A549 (cell line): ENCODE results near the gene MTHFR. TPM values are rescaled to one million over a fixed set of nuclear protein-coding genes. Genes with fewer than 3 reads are reported as not detected.
"Not testable (repeated sequence)": the region's sequence is repeated elsewhere in the genome, so short reads cannot be mapped to it uniquely, and the experiment has no call there.

ENCODE experiments used
- ATAC-seq, 2 experiments: fragments of 200-7000 bp in 1 of 2; fragments of >200 bp in 1 of 2; cut with Nextera tagmentation in 1 of 2; cut with Tn5 transposase in 1 of 2; 3 replicates each; pipeline versions ENCODE4 v1.8.0 to v1.9.1; 2018 to 2020; ENCODE audit warnings: mild to moderate bottlenecking in 1 of 2, moderate library complexity in 1 of 2
- CTCF ChIA-PET: fragments of 300-600 bp; sonication (Branson Sonifier 250); formaldehyde crosslinking; extraction: SDS; loops from one replicate; lab custom pipeline; 2021; ENCODE audit warnings: antibody characterized with exemption, inconsistent platforms; lab: Yijun Ruan, JAX
- POLR2A ChIA-PET: fragments of 350-600 bp; formaldehyde crosslinking; extraction: SDS; loops from one replicate; lab custom pipeline; 2021; ENCODE audit warnings: antibody characterized with exemption, inconsistent platforms; lab: Yijun Ruan, JAX
- DNase-seq, 2 experiments: peaks; one replicate each; pipeline versions ENCODE4 v3.0.0 to v3.0.0-alpha.2; 2011 to 2016; ENCODE audit warnings: low read depth in 1 of 2, low spot score in 1 of 2
- FAIRE-seq: peaks from 2 replicates; lab custom pipeline; 2011; peaks lifted over from hg19 to GRCh38; lab: Jason Lieb, UNC
- H3K27ac ChIP-seq, 2 experiments: fragments of >200 bp; sonication (Bioruptor Twin); formaldehyde crosslinking; 3 replicates each; pipeline ENCODE4 v1.5.1; 2016 to 2017
- H3K4me1 ChIP-seq: fragments of >200 bp; sonication (Bioruptor Twin); formaldehyde crosslinking; 3 replicates; pipeline ENCODE4 v1.6.1; 2016
- H3K4me2 ChIP-seq: fragments of >200 bp; sonication (Bioruptor Twin); formaldehyde crosslinking; 3 replicates; pipeline ENCODE4 v1.6.1; 2016
- H3K4me3 ChIP-seq: fragments of >200 bp; sonication (Bioruptor Twin); formaldehyde crosslinking; 3 replicates; pipeline ENCODE4 v1.5.1; 2016
- H3K9me3 ChIP-seq: fragments of >200 bp; sonication (Bioruptor Twin); formaldehyde crosslinking; 3 replicates; pipeline ENCODE4 v1.6.1; 2016
- ATOH8 ChIP-seq: fragments of 250-450 bp; sonication (Bioruptor Pico); IDR thresholded peaks from 2 replicates; pipeline ENCODE4 v1.5.0; 2020; ENCODE audit warnings: low read depth, mild to moderate bottlenecking, moderate library complexity
- BCL3 ChIP-seq: fragments of >200 bp; sonication (Bioruptor Twin); formaldehyde crosslinking; IDR thresholded peaks from 3 replicates; pipeline ENCODE4 v1.6.1; 2016
- BHLHE40 ChIP-seq: IDR thresholded peaks from 2 replicates; pipeline ENCODE4 v1.6.1; 2012; ENCODE audit warnings: low read depth, low read length, inconsistent platforms
- CBX2 ChIP-seq: fragments of 200-600 bp; sonication (generic); IDR thresholded peaks from 2 replicates; pipeline ENCODE4 v1.6.1; 2016; ENCODE audit warnings: low read depth, mild to moderate bottlenecking, borderline replicate concordance
- CBX8 ChIP-seq: fragments of 200-600 bp; sonication (generic); IDR thresholded peaks from 2 replicates; pipeline ENCODE4 v1.6.1; 2016
- CEBPB ChIP-seq, 2 experiments: fragments of >200 bp in 1 of 2; sonication (Bioruptor Twin) in 1 of 2; formaldehyde crosslinking in 1 of 2; IDR thresholded peaks; 2 replicates each; pipeline ENCODE4 v1.6.1; 2012 to 2016
- CHD2 ChIP-seq: fragments of 150-350 bp; IDR thresholded peaks from 2 replicates; pipeline ENCODE4 v1.6.1; 2014; ENCODE audit warnings: low read length; ENCODE audit not compliant: partially characterized antibody
- E2F6 ChIP-seq: IDR thresholded peaks from 2 replicates; pipeline ENCODE4 v1.6.1; 2012; ENCODE audit warnings: low read depth, borderline replicate concordance
- EHF ChIP-seq: fragments of 250-450 bp; sonication (Bioruptor Pico); IDR thresholded peaks from 2 replicates; pipeline ENCODE4 v1.5.0; 2020; ENCODE audit warnings: mild to moderate bottlenecking
- ELK1 ChIP-seq: fragments of 150-350 bp; IDR thresholded peaks from 2 replicates; pipeline ENCODE4 v1.6.1; 2014; ENCODE audit warnings: low read depth, mild to moderate bottlenecking, low read length
- ESRRA ChIP-seq: fragments of 150-350 bp; IDR thresholded peaks from 2 replicates; pipeline ENCODE4 v1.6.1; 2014; ENCODE audit warnings: mild to moderate bottlenecking, low read length, borderline replicate concordance
- HDAC2 ChIP-seq: fragments of 200-600 bp; sonication (generic); IDR thresholded peaks from 2 replicates; pipeline ENCODE4 v1.6.1; 2016
- HES2 ChIP-seq: fragments of >200 bp; sonication (Bioruptor Twin); formaldehyde crosslinking; IDR thresholded peaks from 2 replicates; pipeline ENCODE4 v1.6.1; 2016
- HOXB5 ChIP-seq: fragments of 250-450 bp; sonication (Bioruptor Pico); IDR thresholded peaks from 2 replicates; pipeline ENCODE4 v1.5.0; 2020; ENCODE audit warnings: mild to moderate bottlenecking, moderate library complexity
- KDM1A ChIP-seq: fragments of 200-600 bp; sonication (generic); IDR thresholded peaks from 2 replicates; pipeline ENCODE4 v1.6.1; 2016; ENCODE audit warnings: low read depth, mild to moderate bottlenecking
- KDM5A ChIP-seq: fragments of 200-600 bp; sonication (generic); IDR thresholded peaks from 2 replicates; pipeline ENCODE4 v1.6.1; 2016; ENCODE audit warnings: antibody characterized with exemption, mild to moderate bottlenecking
- NPAS2 ChIP-seq: fragments of 250-450 bp; sonication (Bioruptor Pico); IDR thresholded peaks from 2 replicates; pipeline ENCODE4 v1.8.0; 2022; ENCODE audit warnings: mild to moderate bottlenecking, moderate library complexity, borderline replicate concordance
- PHF8 ChIP-seq: fragments of 200-600 bp; sonication (generic); IDR thresholded peaks from 2 replicates; pipeline ENCODE4 v1.6.1; 2016; ENCODE audit warnings: low read depth, mild to moderate bottlenecking, antibody characterized with exemption, moderate library complexity, borderline replicate concordance
- RAD21 ChIP-seq, 2 experiments: fragments of >200 bp in 1 of 2; sonication (Bioruptor Twin) in 1 of 2; formaldehyde crosslinking in 1 of 2; IDR thresholded peaks in 1 of 2; conservative IDR thresholded peaks in 1 of 2; 2 replicates in 1 of 2; 3 replicates in 1 of 2; pipeline ENCODE4 v1.6.1; 2012 to 2018; ENCODE audit warnings: inconsistent platforms in 1 of 2
- RARB ChIP-seq: fragments of 250-450 bp; sonication (Bioruptor Pico); IDR thresholded peaks from 2 replicates; pipeline ENCODE4 v1.8.0; 2021; ENCODE audit warnings: mild to moderate bottlenecking, moderate library complexity
- RCOR1 ChIP-seq: fragments of 150-350 bp; IDR thresholded peaks from 2 replicates; pipeline ENCODE4 v1.6.1; 2014; ENCODE audit warnings: antibody characterized with exemption, low read length, low read depth
- RFX5 ChIP-seq: fragments of 450-650 bp; IDR thresholded peaks from 2 replicates; pipeline ENCODE4 v1.7.1; 2014; ENCODE audit warnings: antibody characterized with exemption, mild to moderate bottlenecking, moderate library complexity
- ZSCAN20 ChIP-seq: fragments of 250-450 bp; sonication (Bioruptor Pico); IDR thresholded peaks from 2 replicates; pipeline ENCODE4 v1.8.0; 2022; ENCODE audit warnings: mild to moderate bottlenecking, moderate library complexity
- WGBS: methylation state at CpG from one replicate; pipeline ENCODE4 v1.1.6; 2017; ENCODE audit errors: missing lambda C conversion rate; 5-methylcytosine and 5-hydroxymethylcytosine counted together
- polyA plus RNA-seq, 4 experiments: library from polyadenylated mRNA; depleted of rRNA in 3 of 4; stranded (reverse); fragments of >200 nt; fragmentation: RNase III in 1 of 4; extraction: RNeasy Plus Mini Kit Qiagen cat#74134 plus additional on column Dnase treatment in 1 of 4; gene quantifications; 2 replicates in 3 of 4; 3 replicates in 1 of 4; pipeline ENCODE4 v1.2.3, GENCODE V29; 2011 to 2017

The MTHFR gene
- polyA plus RNA-seq, 2 of the 4 experiments (the other 2 are of a cell fraction) = 4.5 to 5.2 TPM

- DNase-seq (peak in 1 of 2 experiments; percentile 21), FAIRE-seq (no peak), ATAC-seq (peak; percentile 70 to 73)
- no peaks in the 10 kb centered on the region for H3K9me3 ChIP-seq
- TF ChIP-seq EHF (CRISPR knock-in tag) (no peak), PHF8 (peak; percentile 49; the same call in 1 of the 2 replicates), KDM1A (no peak), BHLHE40 (no peak), ELK1 (no peak), RARB (CRISPR knock-in tag) (no peak), KDM5A (peak; percentile 65), CHD2 (no peak)
- ChIA-PET POLR2A (interaction anchor here (0.8 to 2.8 kb wide), 7 partner anchors 15 to 212 kb away, joined by 3 to 23 read pairs (median 4); no protein-coding TSS in a partner anchor), CTCF (interaction anchor here (1.2 to 1.7 kb wide), 3 partner anchors 22 to 33 kb away, joined by 3 to 4 read pairs (median 3); no protein-coding TSS in a partner anchor)
- peak overlapping the region; percentile 86 for H3K4me2 ChIP-seq
- peak overlapping the region; percentile 91 to 95 for H3K27ac ChIP-seq
- 3% methylated on average over 5 of the region's 20 CpGs for WGBS
- H3K4me1 ChIP-seq = peaks cover 26% of the 10 kb centered on the region
- H3K4me3 ChIP-seq = peak overlapping the region; percentile 59
Observed at GRCh38 chr1:11806307-11806936, 658 bp upstream of the MTHFR start.

- DNase-seq (no peak), ATAC-seq (peak in 1 of 2 experiments; percentile 3; a peak in 2 of 6 replicates), FAIRE-seq (no peak)
- H3K27ac ChIP-seq = peak overlapping the region; percentile 91 to 95
- no peak for TF ChIP-seq ATOH8 (CRISPR knock-in tag)
- TF ChIP-seq E2F6 = no peak
- TF ChIP-seq CBX2 = no peak
- TF ChIP-seq CBX8 = no peak
- no peak for TF ChIP-seq RCOR1
- TF ChIP-seq RFX5 = no peak
- no peak for TF ChIP-seq HDAC2
- no peak for TF ChIP-seq BCL3
- no peak for TF ChIP-seq HES2
- TF ChIP-seq EHF (CRISPR knock-in tag) = no peak
- no peak for TF ChIP-seq CEBPB (IDR thresholded peaks at IDR 0.05)
- TF ChIP-seq ESRRA = no peak
- no peak for TF ChIP-seq RAD21 (conservative IDR thresholded peaks at IDR 0.05 in 1 of 2, IDR thresholded peaks at IDR 0.05 in 1 of 2)
- TF ChIP-seq ZSCAN20 (CRISPR knock-in tag) = no peak
- no peak for TF ChIP-seq HOXB5 (CRISPR knock-in tag)
- TF ChIP-seq NPAS2 (CRISPR knock-in tag) = no peak
- ChIA-PET CTCF (interaction anchor here (1.4 kb wide), 1 partner anchor 20 kb away, joined by 3 read pairs; no protein-coding TSS in a partner anchor), POLR2A (interaction anchor here (2.8 kb wide), 1 partner anchor 103 kb away, joined by 23 read pairs; no protein-coding TSS in a partner anchor)
- peaks cover 26% of the 10 kb centered on the region for H3K4me1 ChIP-seq
- H3K9me3 ChIP-seq = no peaks in the 10 kb centered on the region
- 58% methylated on average over 10 of the region's 17 CpGs for WGBS
- H3K4me2 ChIP-seq = peak overlapping the region; percentile 99
- H3K4me3 ChIP-seq = peak overlapping the region; percentile 59
Observed at GRCh38 chr1:11804666-11805421, 920 bp downstream of the MTHFR start.

GRCh38 chr1:11803924-11804665 is 1.7 kb downstream of the MTHFR start:
- peaks cover 26% of the 10 kb centered on the region for H3K4me1 ChIP-seq
- H3K9me3 ChIP-seq, FAIRE-seq, ATAC-seq, DNase-seq: not testable (repeated sequence)
- H3K4me3 ChIP-seq = peak overlapping the region; percentile 59; the same call in 1 of the 3 replicates
- 92% methylated on average over 8 of the region's 9 CpGs for WGBS
- ChIA-PET CTCF (interaction anchor here (0.7 to 1.4 kb wide), 2 partner anchors 19 to 47 kb away, joined by 3 read pairs; no protein-coding TSS in a partner anchor), POLR2A (interaction anchor here (1.0 kb wide), 1 partner anchor 11 kb away, joined by 4 read pairs; no protein-coding TSS in a partner anchor)
- peak overlapping the region; percentile 99 for H3K4me2 ChIP-seq
- H3K27ac ChIP-seq = peak overlapping the region in 1 of 2 experiments; percentile 95; a peak in 1 of 6 replicates
